GM23338 (cell line): Measurements from ENCODE around the gene RPUSD3.

ENCODE experiments used
- CREB1 ChIP-seq: fragments of 250-450 bp; sonication (Bioruptor Pico); IDR thresholded peaks from 2 replicates; pipeline ENCODE4 v1.5.0; 2020; ENCODE audit warnings: low read depth, mild to moderate bottlenecking, moderate library complexity
- CTCF ChIP-seq, 2 experiments: fragments of 200-600 bp in 1 of 2; sonication (generic) in 1 of 2; conservative IDR thresholded peaks; 2 replicates each; pipeline versions ENCODE4 v1.5.1 to v1.6.1; 2016 to 2017; ENCODE audit warnings: antibody characterized with exemption in 2 of 2, low read depth in 2 of 2, mild to moderate bottlenecking in 2 of 2, moderate library complexity in 1 of 2
- POLR2AphosphoS5 ChIP-seq: IDR thresholded peaks from 2 replicates; pipeline ENCODE4 v1.6.1; 2016; ENCODE audit warnings: antibody characterized with exemption, low read depth

GRCh38 chr3:9837701-9838582, 5.9 kb downstream of the RPUSD3 start:
- no peak for TF ChIP-seq POLR2AphosphoS5
- TF ChIP-seq CTCF (conservative IDR thresholded peaks at IDR 0.05; ENCODE audit: low read depth in 2 of 2), result no peak
- TF ChIP-seq CREB1 (CRISPR knock-in tag), result no peak
